GM10266 (cell line): ENCODE results near the gene HIVEP3.
A peak's percentile ranks its signal among the peaks of the same experiment; 100 is the strongest.

Experiments used
- DNase-seq: peaks from one replicate; pipeline ENCODE4 v3.0.0; 2012; ENCODE audit errors: extremely low spot score
- TF ChIP-seq, protein P1 (sequence below): IDR thresholded peaks from 2 replicates; pipeline ENCODE4 v1.5.1; 2012; ENCODE audit warnings: mild to moderate bottlenecking, low read depth; ENCODE audit not compliant: control insufficient read depth, insufficient read depth; ENCODE audit errors: missing control alignments

Gene HIVEP3

DNA sequence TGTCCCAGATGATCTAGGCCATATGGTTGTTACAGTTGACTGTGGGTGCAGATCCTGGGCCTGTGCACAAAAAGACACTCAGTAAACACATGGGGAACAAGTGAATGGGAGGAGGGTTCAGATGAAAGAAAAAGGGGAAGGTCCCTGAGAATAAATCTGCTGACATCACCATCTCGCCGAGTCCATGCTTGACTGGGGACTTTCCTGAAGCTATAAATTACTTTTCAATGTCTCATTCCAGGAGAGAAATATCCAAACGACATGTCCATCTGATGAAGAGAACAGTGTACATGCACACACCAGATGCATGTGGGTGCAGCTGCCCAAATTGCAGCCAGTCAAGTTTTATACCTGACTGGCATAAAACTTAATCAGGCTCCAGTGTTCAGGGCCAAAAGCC is 109.0 kb downstream of the HIVEP3 start:
- TF ChIP-seq, protein P1, sequence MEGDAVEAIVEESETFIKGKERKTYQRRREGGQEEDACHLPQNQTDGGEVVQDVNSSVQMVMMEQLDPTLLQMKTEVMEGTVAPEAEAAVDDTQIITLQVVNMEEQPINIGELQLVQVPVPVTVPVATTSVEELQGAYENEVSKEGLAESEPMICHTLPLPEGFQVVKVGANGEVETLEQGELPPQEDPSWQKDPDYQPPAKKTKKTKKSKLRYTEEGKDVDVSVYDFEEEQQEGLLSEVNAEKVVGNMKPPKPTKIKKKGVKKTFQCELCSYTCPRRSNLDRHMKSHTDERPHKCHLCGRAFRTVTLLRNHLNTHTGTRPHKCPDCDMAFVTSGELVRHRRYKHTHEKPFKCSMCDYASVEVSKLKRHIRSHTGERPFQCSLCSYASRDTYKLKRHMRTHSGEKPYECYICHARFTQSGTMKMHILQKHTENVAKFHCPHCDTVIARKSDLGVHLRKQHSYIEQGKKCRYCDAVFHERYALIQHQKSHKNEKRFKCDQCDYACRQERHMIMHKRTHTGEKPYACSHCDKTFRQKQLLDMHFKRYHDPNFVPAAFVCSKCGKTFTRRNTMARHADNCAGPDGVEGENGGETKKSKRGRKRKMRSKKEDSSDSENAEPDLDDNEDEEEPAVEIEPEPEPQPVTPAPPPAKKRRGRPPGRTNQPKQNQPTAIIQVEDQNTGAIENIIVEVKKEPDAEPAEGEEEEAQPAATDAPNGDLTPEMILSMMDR: no peak
- DNase-seq: no peak

DNA sequence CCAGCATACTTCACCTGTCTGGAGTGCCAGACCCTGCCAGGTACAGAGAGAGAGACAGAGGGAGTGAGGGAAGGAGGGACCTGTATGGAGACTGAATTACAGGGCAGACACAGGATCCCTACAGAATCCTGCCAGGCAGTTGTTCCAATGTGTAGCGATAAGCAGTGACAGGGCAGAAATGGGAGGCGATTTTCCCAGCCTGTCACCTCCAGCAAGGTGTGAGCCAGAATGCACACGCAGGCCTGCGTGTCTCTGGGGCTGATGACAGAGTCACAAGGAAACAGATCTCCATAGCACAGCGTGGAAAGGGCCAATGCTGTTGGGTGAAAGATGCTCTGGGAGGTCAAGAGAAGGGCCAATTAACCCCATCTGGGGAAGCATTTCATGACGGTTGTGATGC is 111.3 kb downstream of the HIVEP3 start:
- TF ChIP-seq, protein P1: no peak

DNA sequence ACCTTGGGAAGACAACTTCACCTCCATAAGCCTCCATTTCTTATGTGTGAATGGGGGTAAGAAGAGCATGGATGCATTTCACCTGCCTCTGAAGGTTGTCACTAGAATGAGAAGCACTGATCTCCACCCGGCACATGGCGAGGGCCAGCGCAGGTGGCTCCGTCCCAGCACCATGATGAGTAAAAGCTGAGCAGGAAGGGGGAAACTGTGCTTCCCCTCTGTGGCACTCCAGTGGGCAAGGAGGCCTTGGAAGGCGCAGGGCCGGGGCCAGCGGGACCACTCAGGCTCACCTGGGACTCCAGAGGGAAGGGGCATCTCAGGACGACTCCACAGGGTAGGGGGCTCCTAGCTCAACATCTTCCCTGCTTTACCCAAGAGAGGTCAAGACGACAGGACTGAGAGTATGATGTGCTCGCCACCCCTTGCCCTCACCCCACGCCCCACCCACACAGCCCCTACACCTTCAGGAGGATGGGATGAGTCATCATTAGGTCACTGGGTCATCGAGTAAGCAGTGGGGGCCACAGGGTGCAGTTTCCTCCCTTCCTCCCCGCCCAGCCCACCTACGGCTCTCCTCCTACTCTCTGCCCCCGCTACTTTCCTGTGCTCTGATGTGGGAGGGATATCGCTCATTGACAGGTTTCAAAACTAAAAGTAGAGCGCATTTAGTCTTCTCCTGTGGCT is 112.1 kb downstream of the HIVEP3 start:
- TF ChIP-seq, protein P1: no peak

More for the DNA sequence above, 111.3 kb downstream of the HIVEP3 start:
- DNase-seq: no peak

DNA sequence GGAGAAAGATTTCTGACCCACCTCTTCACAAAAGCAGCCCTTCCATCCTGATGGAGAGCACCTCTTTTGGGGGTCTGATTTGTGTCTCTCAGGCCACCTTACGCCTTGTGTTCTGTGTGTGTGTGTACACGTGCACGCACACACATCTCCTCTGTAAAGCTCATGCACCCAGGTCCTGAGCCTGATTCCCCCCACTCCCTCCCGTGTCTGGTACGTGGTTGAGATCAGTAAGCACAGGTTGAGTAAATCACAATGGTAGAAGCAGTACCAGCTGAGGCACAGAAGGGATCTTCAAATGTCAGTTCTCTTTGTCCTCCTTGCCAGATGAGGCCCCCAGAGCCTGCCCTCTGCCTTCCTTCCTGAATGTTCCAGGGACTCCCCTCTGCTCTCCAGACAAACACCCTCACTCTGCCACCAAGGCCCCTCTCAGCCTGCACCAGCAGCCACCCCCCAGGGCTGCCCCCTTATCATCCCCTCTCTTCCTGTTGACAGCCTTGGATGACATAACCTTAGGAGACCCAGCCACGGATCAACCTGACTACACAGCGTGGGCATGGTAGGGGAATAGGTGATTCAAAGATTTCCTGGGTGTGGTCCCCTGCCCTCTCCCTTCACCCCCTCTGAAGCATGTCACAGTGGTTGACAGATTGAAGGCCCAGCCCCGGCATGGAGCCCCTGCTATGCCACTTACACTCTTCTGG is 112.8 kb downstream of the HIVEP3 start:
- DNase-seq: no peak
- TF ChIP-seq, protein P1: no peak

More for the DNA sequence above, 112.1 kb downstream of the HIVEP3 start:
- DNase-seq: peak; percentile 24

DNA sequence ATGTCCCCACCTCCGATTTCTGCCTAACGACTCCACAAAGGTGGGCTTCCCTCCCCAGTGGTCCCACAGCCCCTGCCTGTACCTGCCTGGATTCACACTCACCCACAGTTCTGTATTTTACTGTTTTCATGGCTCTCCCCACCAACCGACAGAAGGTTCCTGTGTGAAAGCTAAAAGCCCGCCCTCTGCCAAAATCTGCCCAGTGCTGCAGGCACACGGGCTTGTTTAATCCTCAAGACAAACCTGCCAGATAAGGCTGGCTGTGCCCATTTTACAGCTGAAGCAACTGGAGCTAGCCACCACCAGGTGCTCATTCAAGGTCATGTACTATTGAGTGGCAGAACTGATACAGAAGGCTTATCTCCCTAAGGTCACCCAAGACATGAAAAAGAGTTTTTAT is 114.5 kb downstream of the HIVEP3 start:
- DNase-seq: no peak

DNA sequence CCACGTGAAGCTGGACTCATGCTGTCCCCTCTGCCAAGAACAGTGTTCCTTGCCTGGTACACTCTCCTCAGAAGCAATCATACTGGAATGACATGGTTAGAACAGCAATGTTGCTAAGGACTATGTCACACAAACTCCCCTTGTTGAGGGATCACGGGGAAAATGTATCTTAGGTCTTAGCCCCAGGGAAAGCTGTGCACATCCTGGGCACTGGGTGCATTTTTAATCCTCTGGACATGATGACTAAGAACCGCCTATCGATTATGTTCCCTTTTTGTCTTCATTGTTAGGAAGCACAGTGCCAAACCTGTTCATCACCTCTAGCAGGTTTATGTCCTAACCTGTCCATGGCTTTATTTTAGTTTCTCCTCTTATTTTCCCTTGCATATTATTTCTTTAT is 115.1 kb downstream of the HIVEP3 start:
- no peak for DNase-seq
- TF ChIP-seq, protein P1: no peak

More for the DNA sequence above, 114.5 kb downstream of the HIVEP3 start:
- TF ChIP-seq, protein P1: no peak
